Fibroblast of the aortic adventitia (primary cell): ENCODE results near the gene DDI2. TPM values are rescaled to one million over a fixed set of nuclear protein-coding genes. Genes with fewer than 3 reads are reported as not detected.
"Not testable (repeated sequence)": the region's sequence is repeated elsewhere in the genome, so short reads cannot be mapped to it uniquely, and the experiment has no call there.

ENCODE experiments used
- DNase-seq: peaks from one replicate; pipeline ENCODE4 v3.0.0-alpha.2; 2010; ENCODE audit warnings: low read depth
- H3K4me3 ChIP-seq: 2 replicates; pipeline ENCODE4 v1.5.1; 2011; ENCODE audit warnings: low read depth, mild to moderate bottlenecking, control low read depth, low read length, moderate library complexity
- CTCF ChIP-seq: IDR thresholded peaks from 2 replicates; pipeline ENCODE4 v1.5.1; 2011; ENCODE audit warnings: mild to moderate bottlenecking, low read length, control low read depth, inconsistent platforms; ENCODE audit not compliant: insufficient read depth
- total RNA-seq: library from RNA; depleted of rRNA; stranded (reverse); fragments of >200 nt; gene quantifications from 2 replicates; pipeline ENCODE4 v1.2.3, GENCODE V29; 2012; ENCODE audit warnings: low replicate concordance

Gene DDI2
- total RNA-seq, 1 donor: 26.0 TPM

GRCh38 chr1:15592285-15592684 lies 25.0 kb upstream of the DDI2 start:
- no peak overlapping the region for H3K4me3 ChIP-seq
- no peak for DNase-seq
- TF ChIP-seq CTCF: no peak

- H3K4me3 ChIP-seq: no peak overlapping the region
- TF ChIP-seq CTCF: no peak
- no peak for DNase-seq
Measured at GRCh38 chr1:15595809-15596617, 21.2 kb upstream of the DDI2 start.

- DNase-seq: no peak
- H3K4me3 ChIP-seq: no peak overlapping the region
- TF ChIP-seq CTCF: no peak
Measured at GRCh38 chr1:15598436-15598835, 18.8 kb upstream of the DDI2 start.

- peak overlapping the region; percentile 85 for H3K4me3 ChIP-seq
- TF ChIP-seq CTCF: no peak
- peak; percentile 95 for DNase-seq
Measured at GRCh38 chr1:15603050-15603965, 13.9 kb upstream of the DDI2 start.

- DNase-seq: not testable (repeated sequence)
Measured at GRCh38 chr1:15603966-15604282, 13.3 kb upstream of the DDI2 start.

GRCh38 chr1:15604400-15604799 lies 12.9 kb upstream of the DDI2 start:
- not testable (repeated sequence) for H3K4me3 ChIP-seq, DNase-seq

More at GRCh38 chr1:15603966-15604282, 13.3 kb upstream of the DDI2 start:
- peak overlapping the region; percentile 85 for H3K4me3 ChIP-seq

- no peak for DNase-seq
- H3K4me3 ChIP-seq: no peak overlapping the region
- no peak for TF ChIP-seq CTCF
Measured at GRCh38 chr1:15605398-15606383, 11.6 kb upstream of the DDI2 start.
